Type B pancreatic cell (in vitro differentiated cells): Measurements from ENCODE around the gene P2RX1. TPM values are rescaled to one million over a fixed set of nuclear protein-coding genes. Genes with fewer than 3 reads are reported as not detected.

Experiments used
- DNase-seq: peaks from one replicate; pipeline ENCODE4 v3.0.0; 2021; ENCODE audit warnings: mixed read lengths; ENCODE audit not compliant: unreplicated experiment; ENCODE audit errors: extremely low spot score
- H3K27ac Mint-ChIP-seq: 2 replicates; pipeline ENCODE4 v1.8.0; 2021; ENCODE audit warnings: mild to moderate bottlenecking, mixed read lengths
- H3K27me3 Mint-ChIP-seq: 2 replicates; pipeline ENCODE4 v1.8.0; 2021; ENCODE audit warnings: mixed read lengths
- H3K36me3 Mint-ChIP-seq: 2 replicates; pipeline ENCODE4 v1.8.0; 2021; ENCODE audit warnings: mixed read lengths
- H3K4me1 Mint-ChIP-seq: one replicate; pipeline ENCODE4 v1.8.0; 2021; ENCODE audit warnings: mixed read lengths; ENCODE audit not compliant: unreplicated experiment
- H3K4me3 Mint-ChIP-seq: 2 replicates; pipeline ENCODE4 v1.8.0; 2021; ENCODE audit warnings: mild to moderate bottlenecking, mixed read lengths
- H3K9me3 Mint-ChIP-seq: 2 replicates; pipeline ENCODE4 v1.8.0; 2021; ENCODE audit warnings: mixed read lengths
- total RNA-seq: library from RNA; stranded (reverse); gene quantifications from 2 replicates; pipeline ENCODE4 v1.2.1, GENCODE V29; 2021; ENCODE audit warnings: low replicate concordance
- TF ChIP-seq, protein P1 (sequence below): fragments of 200-600 bp; sonication (generic); conservative IDR thresholded peaks from 2 replicates; pipeline ENCODE4 v1.5.0; 2021; ENCODE audit warnings: antibody characterized with exemption, mild to moderate bottlenecking

Gene P2RX1
- total RNA-seq, 1 donor from 2014 or later: not detected

DNA sequence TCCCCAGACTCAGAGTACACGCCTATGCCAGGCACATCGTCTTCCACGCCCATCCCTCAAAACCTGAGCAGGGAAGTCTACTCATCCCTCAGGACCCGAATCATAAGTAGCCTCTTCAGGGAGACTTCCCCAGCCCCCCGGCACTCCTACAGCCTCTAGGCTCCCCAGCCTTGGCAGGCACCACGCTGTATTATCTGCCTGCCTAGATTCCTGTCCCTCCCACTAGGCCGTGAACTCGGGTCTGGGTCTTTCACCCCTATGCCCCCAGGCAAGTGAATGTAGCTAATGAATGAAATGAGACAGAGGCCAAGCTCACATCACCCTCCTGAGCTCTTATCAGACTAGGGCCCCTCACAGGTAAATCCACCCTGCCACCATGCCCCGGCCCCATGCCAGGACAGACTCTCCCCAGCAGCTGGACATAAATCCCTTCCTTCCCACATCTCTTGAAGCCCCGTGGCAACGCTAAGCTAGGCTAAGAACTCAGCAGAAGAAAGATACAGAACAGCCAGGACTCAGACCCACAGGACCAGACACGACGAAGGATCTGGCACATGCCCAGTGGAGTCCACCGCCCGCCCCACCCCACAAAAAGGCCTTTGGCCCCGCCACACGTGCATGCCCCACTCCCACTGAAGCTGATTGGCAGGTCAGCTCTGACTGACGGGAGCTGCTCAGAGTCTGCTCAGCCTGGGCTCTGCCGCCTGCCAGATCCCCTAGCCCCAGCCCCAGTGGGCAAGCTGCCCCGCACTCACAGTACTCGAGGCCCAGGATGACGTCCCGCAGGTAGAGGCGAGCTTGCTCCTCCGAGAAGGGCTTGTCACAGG, 36.5 kb downstream of the P2RX1 start:
- H3K36me3 Mint-ChIP-seq: no peaks in the 10 kb centered on the region
- H3K27me3 Mint-ChIP-seq: no peaks in the 10 kb centered on the region
- TF ChIP-seq, protein P1, sequence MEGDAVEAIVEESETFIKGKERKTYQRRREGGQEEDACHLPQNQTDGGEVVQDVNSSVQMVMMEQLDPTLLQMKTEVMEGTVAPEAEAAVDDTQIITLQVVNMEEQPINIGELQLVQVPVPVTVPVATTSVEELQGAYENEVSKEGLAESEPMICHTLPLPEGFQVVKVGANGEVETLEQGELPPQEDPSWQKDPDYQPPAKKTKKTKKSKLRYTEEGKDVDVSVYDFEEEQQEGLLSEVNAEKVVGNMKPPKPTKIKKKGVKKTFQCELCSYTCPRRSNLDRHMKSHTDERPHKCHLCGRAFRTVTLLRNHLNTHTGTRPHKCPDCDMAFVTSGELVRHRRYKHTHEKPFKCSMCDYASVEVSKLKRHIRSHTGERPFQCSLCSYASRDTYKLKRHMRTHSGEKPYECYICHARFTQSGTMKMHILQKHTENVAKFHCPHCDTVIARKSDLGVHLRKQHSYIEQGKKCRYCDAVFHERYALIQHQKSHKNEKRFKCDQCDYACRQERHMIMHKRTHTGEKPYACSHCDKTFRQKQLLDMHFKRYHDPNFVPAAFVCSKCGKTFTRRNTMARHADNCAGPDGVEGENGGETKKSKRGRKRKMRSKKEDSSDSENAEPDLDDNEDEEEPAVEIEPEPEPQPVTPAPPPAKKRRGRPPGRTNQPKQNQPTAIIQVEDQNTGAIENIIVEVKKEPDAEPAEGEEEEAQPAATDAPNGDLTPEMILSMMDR: no peak
- H3K4me3 Mint-ChIP-seq: no peak overlapping the region
- peak overlapping the region; percentile 24 for H3K27ac Mint-ChIP-seq
- no peaks in the 10 kb centered on the region for H3K9me3 Mint-ChIP-seq
- no peak for DNase-seq
- peaks cover 11% of the 10 kb centered on the region for H3K4me1 Mint-ChIP-seq

DNA sequence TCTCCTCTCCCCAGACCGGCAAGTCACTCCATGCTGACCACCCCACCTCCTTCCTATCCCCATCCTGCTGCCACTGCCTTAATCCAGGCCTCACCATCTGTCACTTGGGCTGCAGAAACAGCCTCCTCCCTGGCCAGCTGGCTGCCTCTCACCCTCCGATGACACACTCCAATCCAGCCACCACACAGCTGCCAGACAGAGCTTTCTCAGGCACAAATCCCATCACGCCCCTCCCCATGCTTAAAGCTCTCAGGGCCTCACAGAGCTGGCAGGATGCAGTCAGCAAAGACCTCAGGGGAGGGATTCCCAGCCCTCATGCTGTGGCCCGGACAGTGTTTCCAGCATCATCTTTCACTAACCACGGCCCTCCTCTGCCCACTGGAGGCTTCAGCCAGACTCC, 37.1 kb downstream of the P2RX1 start:
- peaks cover 11% of the 10 kb centered on the region for H3K4me1 Mint-ChIP-seq
- H3K36me3 Mint-ChIP-seq: no peaks in the 10 kb centered on the region
- no peak for DNase-seq
- peak overlapping the region; percentile 24 for H3K27ac Mint-ChIP-seq
- H3K4me3 Mint-ChIP-seq: peak overlapping the region; percentile 50
- no peaks in the 10 kb centered on the region for H3K9me3 Mint-ChIP-seq
- TF ChIP-seq, protein P1: no peak
- H3K27me3 Mint-ChIP-seq: no peaks in the 10 kb centered on the region

DNA sequence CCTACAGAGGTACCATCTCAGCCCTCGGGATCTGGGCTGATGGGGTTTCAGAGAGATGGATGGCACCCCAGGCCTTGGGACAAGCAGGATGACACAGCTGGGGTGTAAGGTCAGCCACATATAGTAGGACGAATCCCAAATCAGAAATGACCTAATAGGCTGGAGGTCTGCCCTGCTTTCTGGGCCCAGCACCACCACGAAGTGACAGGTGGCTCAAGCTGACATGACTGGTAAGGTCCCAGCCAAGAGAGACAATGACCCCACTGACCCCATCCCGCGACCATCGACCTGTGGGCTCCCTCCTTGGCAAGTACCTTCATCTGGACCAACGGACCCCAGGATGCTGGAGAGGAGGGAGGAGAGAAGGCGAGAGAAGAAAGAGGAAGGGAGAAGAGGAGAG, 39.0 kb downstream of the P2RX1 start:
- TF ChIP-seq, protein P1: no peak
- Mint-ChIP-seq H3K9me3 (no peaks in the 10 kb centered on the region), H3K4me1 (peaks cover 11% of the 10 kb centered on the region), H3K36me3 (no peaks in the 10 kb centered on the region), H3K4me3 (no peak overlapping the region), H3K27me3 (no peaks in the 10 kb centered on the region), H3K27ac (no peak overlapping the region)
- DNase-seq: no peak

DNA sequence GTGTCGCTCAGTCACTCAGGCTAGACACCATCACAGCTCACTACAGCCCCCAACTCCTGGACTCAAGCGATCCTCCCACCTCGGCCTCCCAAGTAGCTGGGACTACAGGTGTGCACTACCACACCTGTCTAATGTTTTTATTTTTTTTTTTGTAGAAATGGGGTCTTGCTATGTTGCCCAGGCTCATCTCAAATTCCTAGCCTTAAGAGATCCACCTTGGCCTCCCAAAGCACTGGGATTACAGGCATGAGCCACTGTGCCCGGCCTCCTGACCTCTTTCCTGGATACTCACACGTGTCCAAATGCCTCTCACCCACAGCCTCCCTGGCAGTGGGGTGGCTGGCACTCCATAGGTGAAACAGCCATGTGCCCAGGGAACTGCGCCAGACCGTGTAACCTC, 40.9 kb downstream of the P2RX1 start:
- Mint-ChIP-seq H3K27me3 (no peaks in the 10 kb centered on the region), H3K4me1 (peaks cover 11% of the 10 kb centered on the region), H3K4me3 (no peak overlapping the region), H3K9me3 (no peaks in the 10 kb centered on the region), H3K36me3 (no peaks in the 10 kb centered on the region), H3K27ac (no peak overlapping the region)
- TF ChIP-seq, protein P1: no peak
- DNase-seq: no peak

DNA sequence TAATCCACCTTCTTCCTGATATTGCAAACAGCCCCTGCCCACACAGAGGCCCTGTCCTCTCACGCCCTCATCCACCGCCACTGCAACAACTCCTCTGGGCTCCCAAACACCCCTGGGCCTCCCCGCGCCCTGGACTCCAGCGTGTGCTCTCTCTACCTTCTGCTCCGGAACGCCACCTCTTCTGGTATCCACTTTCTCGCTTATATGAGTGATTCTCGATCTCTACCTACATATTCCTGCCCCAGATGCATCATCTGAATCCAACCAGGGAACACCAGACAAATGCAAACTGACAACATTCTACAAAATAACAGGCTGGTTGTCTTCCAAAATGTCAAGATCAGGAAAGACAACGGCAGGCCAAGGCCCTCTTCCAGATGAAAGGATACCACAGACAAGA, 42.4 kb downstream of the P2RX1 start:
- DNase-seq: no peak
- Mint-ChIP-seq H3K9me3 (no peaks in the 10 kb centered on the region), H3K4me3 (no peak overlapping the region), H3K27ac (no peak overlapping the region), H3K27me3 (no peaks in the 10 kb centered on the region), H3K36me3 (no peaks in the 10 kb centered on the region), H3K4me1 (no peaks in the 10 kb centered on the region)
- TF ChIP-seq, protein P1: no peak
